Epithelial cell of proximal tubule (primary cell): Measurements from ENCODE around the gene ERC1. TPM values are rescaled to one million over a fixed set of nuclear protein-coding genes. Genes with fewer than 3 reads are reported as not detected.
"Not testable (repeated sequence)": the region's sequence is repeated elsewhere in the genome, so short reads cannot be mapped to it uniquely, and the experiment has no call there.

Experiments used
- DNase-seq: peaks from one replicate; pipeline ENCODE4 v3.0.0-alpha.2; 2011; ENCODE audit warnings: low read depth
- H3K4me3 ChIP-seq: 2 replicates; pipeline ENCODE4 v1.5.1; 2011; ENCODE audit warnings: low read depth, mild to moderate bottlenecking, low read length
- CTCF ChIP-seq: conservative IDR thresholded peaks from 2 replicates; pipeline ENCODE4 v1.5.1; 2012; ENCODE audit warnings: low read depth, mild to moderate bottlenecking, low read length
- total RNA-seq: library from RNA; depleted of rRNA; stranded (reverse); fragments of >200 nt; gene quantifications from 2 replicates; pipeline ENCODE4 v1.2.3, GENCODE V29; 2015

Gene ERC1
- total RNA-seq, 1 donor from 2014 or later = 16.5 TPM

GRCh38 chr12:1314523-1314922 lies 323.5 kb downstream of the ERC1 start:
- no peak for DNase-seq
- no peak overlapping the region for H3K4me3 ChIP-seq
- no peak for TF ChIP-seq CTCF

GRCh38 chr12:1316991-1317390 lies 326.0 kb downstream of the ERC1 start:
- DNase-seq, H3K4me3 ChIP-seq: not testable (repeated sequence)

- no peak for DNase-seq
- no peak for TF ChIP-seq CTCF
- peak overlapping the region; percentile 1 for H3K4me3 ChIP-seq
These were observed 327.5 kb downstream of the ERC1 start for GRCh38 chr12:1318327-1319031.

- no peak overlapping the region for H3K4me3 ChIP-seq
- no peak for TF ChIP-seq CTCF
- no peak for DNase-seq
These were observed 328.2 kb downstream of the ERC1 start for GRCh38 chr12:1319212-1319611.

- H3K4me3 ChIP-seq = no peak overlapping the region
- no peak for TF ChIP-seq CTCF
- DNase-seq = no peak
These were observed 329.0 kb downstream of the ERC1 start for GRCh38 chr12:1320021-1320420.

- TF ChIP-seq CTCF = no peak
- no peak overlapping the region for H3K4me3 ChIP-seq
- DNase-seq = no peak
These were observed 331.8 kb downstream of the ERC1 start for GRCh38 chr12:1322821-1323220.

- no peak overlapping the region for H3K4me3 ChIP-seq
- DNase-seq = no peak
- no peak for TF ChIP-seq CTCF
These were observed 333.1 kb downstream of the ERC1 start for GRCh38 chr12:1324099-1324498.

- no peak overlapping the region for H3K4me3 ChIP-seq
- TF ChIP-seq CTCF = no peak
These were observed 333.9 kb downstream of the ERC1 start for GRCh38 chr12:1324910-1325309.

More at GRCh38 chr12:1324910-1325309, 333.9 kb downstream of the ERC1 start:
- no peak for DNase-seq
